HG03342 (cell line): ENCODE data around the gene SYNE1.
"Not testable (repeated sequence)": the region's sequence is repeated elsewhere in the genome, so short reads cannot be mapped to it uniquely, and the experiment has no call there.

Source experiments
- ATAC-seq: cut with Tn5 transposase; IDR thresholded peaks from one replicate; pipeline ENCODE4 v1.9.1; 2021; ENCODE audit warnings: mild to moderate bottlenecking, moderate library complexity; ENCODE audit not compliant: unreplicated experiment

Gene SYNE1

GRCh38 chr6:152328200-152328599 lies 309.0 kb downstream of the SYNE1 start:
- not testable (repeated sequence) for ATAC-seq

- ATAC-seq = no peak
Observed at GRCh38 chr6:152323376-152323775, 313.8 kb downstream of the SYNE1 start.

- ATAC-seq = no peak
Observed at GRCh38 chr6:152318278-152318677, 318.9 kb downstream of the SYNE1 start.

DNA sequence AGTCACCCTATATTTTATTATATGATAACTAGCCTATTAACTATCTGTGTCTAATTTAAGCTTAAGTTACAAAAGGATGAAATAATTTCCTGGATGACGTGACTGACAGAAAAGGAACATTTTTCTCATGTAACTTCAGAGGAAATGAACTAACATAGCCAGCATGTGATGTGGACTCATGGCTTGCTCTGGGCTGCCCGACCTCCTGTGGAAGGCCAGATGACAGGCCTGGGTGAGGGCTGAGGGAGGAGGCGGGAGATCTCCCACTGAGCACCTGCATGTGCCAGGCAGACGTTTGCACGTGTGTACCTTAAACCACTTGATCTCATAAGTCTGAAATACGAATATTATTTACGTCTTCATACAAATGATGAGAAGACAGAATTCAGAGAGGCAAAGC lies 321.1 kb downstream of the SYNE1 start:
- no peak for ATAC-seq

GRCh38 chr6:152314483-152314832 lies 322.7 kb downstream of the SYNE1 start:
- ATAC-seq = no peak

- no peak for ATAC-seq
Observed at GRCh38 chr6:152313542-152314482, 323.4 kb downstream of the SYNE1 start.

DNA sequence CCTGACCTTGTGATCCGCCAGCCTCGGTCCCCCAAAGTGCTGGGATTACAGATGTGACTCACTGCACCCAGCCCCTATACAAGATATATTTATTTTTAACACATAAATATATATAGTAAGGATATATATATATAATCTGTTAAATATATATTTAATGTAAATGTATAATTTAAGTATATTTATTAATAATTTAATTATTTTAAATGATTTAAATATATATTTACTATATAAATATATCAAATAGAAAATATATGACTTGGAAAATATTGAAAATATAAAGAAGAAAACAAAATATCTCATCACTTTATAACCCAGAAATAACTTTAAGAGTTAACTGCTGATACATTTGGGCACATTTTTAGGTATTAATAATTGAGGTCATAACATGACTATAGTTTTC lies 324.7 kb downstream of the SYNE1 start:
- ATAC-seq = no peak

GRCh38 chr6:152310371-152310954 lies 326.7 kb downstream of the SYNE1 start:
- no peak for ATAC-seq

- ATAC-seq = peak; percentile 51
Observed at GRCh38 chr6:152309648-152310047, 327.5 kb downstream of the SYNE1 start.

GRCh38 chr6:152309006-152309405 lies 328.2 kb downstream of the SYNE1 start:
- ATAC-seq = no peak

GRCh38 chr6:152308306-152308705 lies 328.9 kb downstream of the SYNE1 start:
- ATAC-seq = no peak

GRCh38 chr6:152305672-152306071 lies 331.5 kb downstream of the SYNE1 start:
- no peak for ATAC-seq

DNA sequence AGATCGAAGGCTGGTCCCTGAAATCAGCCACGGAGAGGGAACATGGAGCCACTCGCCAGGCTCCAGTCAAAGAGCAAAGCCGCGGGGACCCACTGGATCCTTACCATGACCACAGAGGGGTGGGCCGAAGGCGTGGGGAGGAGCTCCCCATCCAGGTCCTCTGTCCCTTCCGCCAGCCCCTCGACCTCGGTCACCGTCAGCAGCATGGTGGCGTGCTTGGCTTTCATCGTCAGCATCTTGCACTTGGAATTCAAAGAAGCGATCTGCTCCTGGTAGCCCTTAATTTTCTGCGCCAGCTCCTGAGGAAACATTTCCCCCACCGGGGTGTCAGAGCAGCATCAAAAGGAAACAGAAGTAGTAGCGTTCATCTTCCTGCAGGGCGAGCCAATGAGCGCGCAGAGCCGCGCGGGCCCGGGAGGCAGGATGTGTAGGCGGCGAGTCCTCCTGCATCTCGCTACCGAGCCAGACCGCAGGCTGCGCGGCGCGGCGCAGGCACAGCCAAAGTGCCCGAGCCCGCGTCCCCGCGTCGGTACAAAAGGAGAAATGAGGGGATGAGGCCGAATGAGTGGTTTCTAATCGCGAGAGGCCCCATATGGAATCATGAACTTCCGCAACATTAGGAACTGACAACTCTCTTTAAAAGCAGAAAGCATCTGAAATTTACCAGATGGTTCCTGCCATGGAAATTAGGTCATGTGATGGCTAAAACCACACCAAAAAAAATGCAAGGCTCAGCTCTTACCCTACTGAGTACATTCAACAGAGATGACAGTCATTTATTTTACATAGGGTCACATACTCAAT lies 335.2 kb downstream of the SYNE1 start:
- ATAC-seq = peak; percentile 93

- peak; percentile 25 for ATAC-seq
Observed at GRCh38 chr6:152301021-152301764, 336.0 kb downstream of the SYNE1 start.

GRCh38 chr6:152300517-152300916 lies 336.6 kb downstream of the SYNE1 start:
- no peak for ATAC-seq

GRCh38 chr6:152298848-152299735 lies 338.1 kb downstream of the SYNE1 start:
- ATAC-seq = no peak

DNA sequence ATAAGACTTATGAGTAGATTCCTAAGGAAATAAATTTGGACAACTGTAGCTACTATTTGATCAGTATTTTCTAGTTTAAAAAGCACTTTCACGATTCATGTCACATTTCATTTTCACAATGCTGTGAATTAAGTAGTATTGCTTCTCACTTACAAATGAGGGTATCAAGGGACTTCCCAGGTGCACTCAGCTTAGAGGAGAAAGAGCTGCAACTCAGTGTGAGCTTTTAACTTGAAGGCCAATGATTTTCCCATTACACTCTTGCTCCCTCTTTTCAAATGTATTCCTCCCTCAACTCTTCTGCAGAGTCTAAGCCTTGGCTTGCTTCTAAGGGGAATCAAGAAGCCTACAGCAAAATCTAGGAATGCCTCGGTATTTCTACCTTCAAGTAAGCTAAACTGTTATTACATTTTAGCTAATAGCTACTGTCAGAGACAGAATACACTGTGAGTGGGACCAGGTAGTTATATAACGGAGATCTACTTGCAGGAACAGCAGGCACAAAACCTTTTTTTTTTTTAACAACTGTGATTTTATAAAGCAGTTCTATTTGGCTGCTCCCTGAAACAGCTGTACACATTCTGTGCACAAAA lies 339.0 kb downstream of the SYNE1 start:
- ATAC-seq = no peak

DNA sequence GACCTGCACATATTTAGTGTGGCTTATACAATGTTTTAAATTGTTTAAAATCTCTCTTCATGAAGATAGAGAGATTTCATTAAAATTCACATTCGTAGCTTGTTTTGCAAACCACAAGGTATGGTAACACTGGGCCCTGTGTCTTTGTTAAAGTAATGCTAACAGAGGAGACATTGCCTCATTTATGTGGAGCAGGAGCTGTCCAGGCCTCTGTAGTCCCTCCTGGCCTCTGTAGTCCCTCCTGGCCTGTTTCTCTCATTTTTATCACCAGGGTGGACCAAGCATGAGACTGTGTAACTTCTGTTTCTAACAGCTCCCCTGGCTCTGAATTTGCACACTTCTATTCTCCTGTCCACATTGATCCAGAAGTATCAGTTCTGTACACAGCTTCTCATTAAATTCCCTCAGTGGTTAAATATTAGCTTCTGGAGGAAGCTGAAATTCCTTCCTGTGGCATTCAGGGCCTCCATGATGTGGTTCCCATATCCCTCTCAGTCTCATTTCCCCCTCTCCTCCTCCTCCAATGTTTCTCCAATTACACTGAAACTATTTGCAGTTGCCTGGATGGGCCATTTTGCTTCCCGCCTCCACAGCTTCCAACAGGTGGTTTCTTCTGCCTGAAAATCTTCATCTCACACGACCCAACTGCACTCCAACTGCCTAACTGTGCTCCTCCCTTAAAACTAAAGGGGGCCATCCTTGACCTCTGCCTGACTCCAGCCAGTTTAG lies 340.4 kb downstream of the SYNE1 start:
- no peak for ATAC-seq

DNA sequence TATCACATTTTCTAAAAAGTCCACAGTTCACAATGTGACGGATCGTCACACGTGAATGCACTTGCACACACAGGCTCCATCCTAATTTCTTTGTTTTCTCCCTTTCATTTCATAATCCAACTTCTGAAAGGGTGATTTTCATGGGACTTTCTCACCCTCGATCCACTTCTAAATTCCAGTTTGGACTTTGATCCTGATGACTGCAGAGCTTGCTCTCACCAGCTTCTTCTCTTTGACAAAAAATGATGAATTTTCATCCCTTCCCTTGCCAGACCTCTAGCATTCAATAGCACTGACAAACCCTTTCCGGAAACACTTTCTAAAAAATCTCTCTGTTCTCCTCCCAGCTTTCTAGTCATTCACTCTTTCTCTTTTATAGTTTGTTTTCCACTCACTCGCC lies 341.2 kb downstream of the SYNE1 start:
- ATAC-seq = no peak
